ENCODE data around the gene ZAR1.

ZAR1 gene

DNA sequence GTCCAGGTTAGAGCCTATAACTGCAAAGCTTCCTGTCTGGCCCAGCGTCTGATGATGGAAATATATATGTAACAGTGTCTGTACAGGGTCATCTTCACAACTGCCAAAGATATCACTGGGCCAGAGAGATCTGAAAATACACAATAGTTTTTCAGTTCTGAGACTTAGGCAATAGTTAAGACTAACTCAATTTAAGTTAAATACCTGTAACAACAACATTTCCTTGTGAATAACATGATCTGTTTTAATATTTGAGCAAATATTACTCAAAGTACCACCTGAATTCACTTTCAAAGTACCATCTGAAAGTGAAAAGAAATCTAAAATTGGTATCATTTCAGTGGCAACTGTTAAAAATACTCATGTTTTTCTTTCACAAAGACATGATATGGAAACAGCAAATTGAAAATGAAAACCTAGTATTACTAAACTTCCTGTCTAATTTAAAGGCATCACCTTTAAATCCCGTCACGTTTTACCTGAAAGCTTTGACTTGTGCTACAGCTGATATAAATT is 9.6 kb downstream of the ZAR1 start:
- H3K4me3 ChIP-seq (ENCODE audit: low read depth, low read length): no peak overlapping the region
- no peak for TF ChIP-seq CTCF (conservative IDR thresholded peaks at IDR 0.05; ENCODE audit: low read depth, low read length)
- no peak for DNase-seq (ENCODE audit: low read depth)

GRCh38 chr4:48503233-48504025 is 13.4 kb downstream of the ZAR1 start:
- TF ChIP-seq CTCF (conservative IDR thresholded peaks at IDR 0.05; ENCODE audit: low read depth, low read length): no peak
- no peak for DNase-seq (ENCODE audit: low read depth)
- H3K4me3 ChIP-seq (ENCODE audit: low read depth, low read length): no peak overlapping the region

DNA sequence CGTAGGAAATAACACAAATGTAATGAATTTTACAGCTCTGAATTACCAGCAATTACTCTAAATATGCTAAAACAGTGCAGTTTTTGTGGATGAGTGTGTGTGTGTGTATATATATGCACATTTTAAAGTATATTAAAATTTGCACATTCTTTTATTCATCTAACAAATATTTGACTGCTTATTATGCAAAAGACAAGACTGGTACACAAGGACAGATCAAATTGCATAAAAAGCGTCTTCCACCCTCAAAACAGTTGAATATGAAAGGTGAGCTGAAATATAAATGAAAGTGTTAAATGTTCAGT is 13.9 kb downstream of the ZAR1 start:
- TF ChIP-seq CTCF (conservative IDR thresholded peaks at IDR 0.05; ENCODE audit: low read depth, low read length): no peak
- no peak overlapping the region for H3K4me3 ChIP-seq (ENCODE audit: low read depth, low read length)

DNA sequence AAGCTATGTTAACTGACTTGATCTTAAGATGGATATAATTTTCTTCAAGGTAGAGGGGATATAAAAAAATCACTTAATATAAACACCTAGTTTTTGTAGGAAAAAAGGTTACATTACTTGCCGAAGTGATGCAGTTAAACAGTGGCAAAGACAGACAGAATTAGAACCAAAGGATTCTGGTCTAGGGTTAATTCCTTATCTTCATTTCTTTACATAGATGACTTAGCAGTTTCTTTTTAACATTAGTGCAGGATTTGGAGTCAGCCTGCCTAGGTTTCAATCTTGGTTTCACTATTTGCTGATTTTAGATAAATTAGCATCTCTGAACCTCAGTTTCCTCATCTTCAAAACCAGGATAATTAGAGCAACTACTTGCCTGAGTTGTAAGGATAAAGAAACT is 14.3 kb downstream of the ZAR1 start:
- no peak overlapping the region for H3K4me3 ChIP-seq (ENCODE audit: low read depth, low read length)
- DNase-seq (ENCODE audit: low read depth): no peak
- no peak for TF ChIP-seq CTCF (conservative IDR thresholded peaks at IDR 0.05; ENCODE audit: low read depth, low read length)

More for the DNA sequence above, 13.9 kb downstream of the ZAR1 start:
- DNase-seq (ENCODE audit: low read depth): no peak

DNA sequence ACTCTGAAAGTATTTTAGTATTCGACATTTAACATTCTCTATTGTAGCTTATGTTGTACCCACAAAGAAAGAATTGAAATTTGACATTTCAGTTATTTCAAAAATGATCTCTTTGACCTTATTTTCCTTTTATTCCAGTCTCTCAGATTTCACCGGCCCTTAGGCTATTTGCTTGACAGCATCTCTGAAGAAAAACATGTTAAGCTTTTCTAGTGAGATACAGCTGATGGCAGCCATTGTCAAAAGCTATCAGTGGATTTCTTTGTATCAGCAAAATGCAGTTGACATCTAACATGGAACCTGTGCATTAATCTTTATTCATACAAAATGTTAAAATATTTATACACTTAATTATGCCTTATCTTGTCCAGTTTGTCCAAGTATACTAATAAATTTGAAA is 16.7 kb downstream of the ZAR1 start:
- TF ChIP-seq CTCF (conservative IDR thresholded peaks at IDR 0.05; ENCODE audit: low read depth, low read length): no peak
- no peak for DNase-seq (ENCODE audit: low read depth)
- H3K4me3 ChIP-seq (ENCODE audit: low read depth, low read length): no peak overlapping the region

DNA sequence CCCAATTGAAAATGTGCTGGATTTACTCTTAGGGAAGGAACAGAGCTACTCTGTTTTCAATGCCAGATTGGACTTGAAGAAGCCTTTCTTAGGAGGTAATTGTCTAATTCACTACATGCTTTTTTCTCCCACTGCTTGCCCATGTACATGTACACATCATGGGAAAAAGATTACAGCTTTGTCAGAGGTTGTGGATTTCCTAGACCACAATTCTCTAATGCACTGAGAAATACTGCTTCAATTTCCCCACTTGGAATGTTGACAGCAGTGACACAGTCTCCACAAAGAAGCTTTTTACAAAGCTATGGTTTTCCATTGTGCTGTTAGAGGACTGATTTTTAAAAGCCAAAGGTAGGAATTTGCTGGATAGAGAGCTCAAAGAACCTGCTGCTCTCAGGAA is 19.5 kb downstream of the ZAR1 start:
- no peak for DNase-seq (ENCODE audit: low read depth)

More for the DNA sequence above, 19.5 kb downstream of the ZAR1 start:
- no peak overlapping the region for H3K4me3 ChIP-seq (ENCODE audit: low read depth, low read length)
- TF ChIP-seq CTCF (conservative IDR thresholded peaks at IDR 0.05; ENCODE audit: low read depth, low read length): no peak

All from choroid plexus epithelial cell (primary cell).